WTC11 (cell line): Measurements from ENCODE around the gene SLCO2A1. TPM values are rescaled to one million over a fixed set of nuclear protein-coding genes. Genes with fewer than 3 reads are reported as not detected.

Source experiments
- ATAC-seq: fragments of 200-7000 bp; cut with Tn5 transposase; 2 replicates; pipeline ENCODE4 v1.10.0; 2021; ENCODE audit warnings: mild to moderate bottlenecking, moderate library complexity
- CTCF ChIA-PET: fragments of 300-600 bp; sonication (Branson Sonifier 250); formaldehyde crosslinking; loops from one replicate; lab custom pipeline; 2021; ENCODE audit warnings: antibody characterized with exemption; lab: Charles Lee
- POLR2A ChIA-PET: fragments of 350-600 bp; sonication (Branson Sonifier 250); formaldehyde crosslinking; loops from one replicate; lab custom pipeline; 2021; ENCODE audit warnings: antibody characterized with exemption; lab: Charles Lee
- DNase-seq: peaks from one replicate; pipeline ENCODE4 v3.0.0; 2021; ENCODE audit warnings: low spot score
- H3K27ac Mint-ChIP-seq: 2 replicates; pipeline ENCODE4 v1.8.0; 2021; ENCODE audit warnings: mixed read lengths
- H3K27me3 Mint-ChIP-seq: 2 replicates; pipeline ENCODE4 v1.8.0; 2021; ENCODE audit warnings: low read depth, mild to moderate bottlenecking, moderate library complexity, mixed read lengths
- H3K36me3 Mint-ChIP-seq: 2 replicates; pipeline ENCODE4 v1.8.0; 2021; ENCODE audit warnings: mixed read lengths
- H3K4me1 Mint-ChIP-seq: 2 replicates; pipeline ENCODE4 v1.8.0; 2022; ENCODE audit warnings: mixed read lengths
- H3K4me3 Mint-ChIP-seq: 2 replicates; pipeline ENCODE4 v1.8.0; 2021; ENCODE audit warnings: mild to moderate bottlenecking, moderate library complexity, mixed read lengths
- H3K9me3 Mint-ChIP-seq: 2 replicates; pipeline ENCODE4 v1.8.0; 2021; ENCODE audit warnings: mixed read lengths
- E2F1 ChIP-seq: sonication (generic); formaldehyde crosslinking; IDR thresholded peaks from 2 replicates; pipeline ENCODE4 v1.8.0; 2022; ENCODE audit warnings: mild to moderate bottlenecking, missing genetic modification reagents
- FOXP1 ChIP-seq: sonication (generic); formaldehyde crosslinking; IDR thresholded peaks from 2 replicates; pipeline ENCODE4 v1.8.0; 2022; ENCODE audit warnings: missing genetic modification reagents, mild to moderate bottlenecking, moderate library complexity, borderline replicate concordance
- HMGA2 ChIP-seq: fragments of 250-450 bp; sonication (Bioruptor Pico); IDR thresholded peaks from 2 replicates; pipeline ENCODE4 v1.4.0; 2021; ENCODE audit warnings: mild to moderate bottlenecking, moderate library complexity
- JUN ChIP-seq: sonication (generic); formaldehyde crosslinking; IDR thresholded peaks from 2 replicates; pipeline ENCODE4 v1.8.0; 2023; ENCODE audit warnings: mild to moderate bottlenecking, missing genetic modification reagents
- SMAD3 ChIP-seq: sonication (generic); formaldehyde crosslinking; IDR thresholded peaks from 2 replicates; pipeline ENCODE4 v1.8.0; 2022; ENCODE audit warnings: missing genetic modification reagents, mild to moderate bottlenecking, borderline replicate concordance
- TEAD1 ChIP-seq: sonication (generic); formaldehyde crosslinking; IDR thresholded peaks from 2 replicates; pipeline ENCODE4 v1.8.0; 2022; ENCODE audit warnings: mild to moderate bottlenecking, missing genetic modification reagents
- ZNF396 ChIP-seq: fragments of 250-450 bp; sonication (Bioruptor Pico); IDR thresholded peaks from 2 replicates; pipeline ENCODE4 v1.8.0; 2021; ENCODE audit warnings: mild to moderate bottlenecking, moderate library complexity, borderline replicate concordance
- ZNF416 ChIP-seq: fragments of 250-450 bp; sonication (Bioruptor Pico); IDR thresholded peaks from 2 replicates; pipeline ENCODE4 v1.9.0; 2021; ENCODE audit warnings: mild to moderate bottlenecking, inconsistent platforms
- ZNF423 ChIP-seq: fragments of 250-450 bp; sonication (Bioruptor Pico); IDR thresholded peaks from 2 replicates; pipeline ENCODE4 v2.1.2; 2022; ENCODE audit warnings: mild to moderate bottlenecking, moderate library complexity
- total RNA-seq: library from RNA; stranded (reverse); gene quantifications from 3 replicates; pipeline ENCODE4 v1.2.3, GENCODE V29; 2021
- TF ChIP-seq, protein P1 (sequence below): fragments of 250-450 bp; sonication (Bioruptor Pico); conservative IDR thresholded peaks from 2 replicates; pipeline ENCODE4 v1.9.0; 2021; ENCODE audit warnings: mild to moderate bottlenecking
- TF ChIP-seq, protein P2 (sequence below): sonication (generic); formaldehyde crosslinking; IDR thresholded peaks from 2 replicates; pipeline ENCODE4 v1.8.0; 2022; ENCODE audit warnings: mild to moderate bottlenecking, missing genetic modification reagents
- TF ChIP-seq, protein P3 (sequence below): fragments of 200-600 bp; IDR thresholded peaks from 2 replicates; pipeline ENCODE4 v1.8.0; 2022; ENCODE audit warnings: antibody characterized with exemption
- TF ChIP-seq, protein P4 (sequence below): sonication (generic); formaldehyde crosslinking; IDR thresholded peaks from 2 replicates; pipeline ENCODE4 v1.8.0; 2022; ENCODE audit warnings: mild to moderate bottlenecking, missing genetic modification reagents
- TF ChIP-seq, protein P5 (sequence below): sonication (generic); formaldehyde crosslinking; IDR thresholded peaks from 2 replicates; pipeline ENCODE4 v1.8.1; 2023; ENCODE audit warnings: mild to moderate bottlenecking, missing genetic modification reagents
- TF ChIP-seq, protein P6 (sequence below): sonication (generic); formaldehyde crosslinking; IDR thresholded peaks from 2 replicates; pipeline ENCODE4 v1.8.0; 2023; ENCODE audit warnings: missing genetic modification reagents

The SLCO2A1 gene
- total RNA-seq, 1 experiment from 2014 or later = 3.3 TPM

GRCh38 chr3:134031348-134031915, 1.7 kb upstream of the SLCO2A1 start:
- TF ChIP-seq TEAD1 (CRISPR knock-in tag) = no peak
- H3K4me1 Mint-ChIP-seq = peaks cover 23% of the 10 kb centered on the region
- no peak overlapping the region for H3K27ac Mint-ChIP-seq
- no peaks in the 10 kb centered on the region for H3K36me3 Mint-ChIP-seq
- DNase-seq (no peak), ATAC-seq (no peak)
- no peak overlapping the region for H3K4me3 Mint-ChIP-seq
- H3K27me3 Mint-ChIP-seq = peaks cover 49% of the 10 kb centered on the region
- ChIA-PET POLR2A (no interaction called here), CTCF (interaction anchor here (0.9 kb wide), 1 partner anchor 9 kb away, joined by 3 read pairs; no protein-coding TSS in a partner anchor)
- no peaks in the 10 kb centered on the region for H3K9me3 Mint-ChIP-seq

DNA sequence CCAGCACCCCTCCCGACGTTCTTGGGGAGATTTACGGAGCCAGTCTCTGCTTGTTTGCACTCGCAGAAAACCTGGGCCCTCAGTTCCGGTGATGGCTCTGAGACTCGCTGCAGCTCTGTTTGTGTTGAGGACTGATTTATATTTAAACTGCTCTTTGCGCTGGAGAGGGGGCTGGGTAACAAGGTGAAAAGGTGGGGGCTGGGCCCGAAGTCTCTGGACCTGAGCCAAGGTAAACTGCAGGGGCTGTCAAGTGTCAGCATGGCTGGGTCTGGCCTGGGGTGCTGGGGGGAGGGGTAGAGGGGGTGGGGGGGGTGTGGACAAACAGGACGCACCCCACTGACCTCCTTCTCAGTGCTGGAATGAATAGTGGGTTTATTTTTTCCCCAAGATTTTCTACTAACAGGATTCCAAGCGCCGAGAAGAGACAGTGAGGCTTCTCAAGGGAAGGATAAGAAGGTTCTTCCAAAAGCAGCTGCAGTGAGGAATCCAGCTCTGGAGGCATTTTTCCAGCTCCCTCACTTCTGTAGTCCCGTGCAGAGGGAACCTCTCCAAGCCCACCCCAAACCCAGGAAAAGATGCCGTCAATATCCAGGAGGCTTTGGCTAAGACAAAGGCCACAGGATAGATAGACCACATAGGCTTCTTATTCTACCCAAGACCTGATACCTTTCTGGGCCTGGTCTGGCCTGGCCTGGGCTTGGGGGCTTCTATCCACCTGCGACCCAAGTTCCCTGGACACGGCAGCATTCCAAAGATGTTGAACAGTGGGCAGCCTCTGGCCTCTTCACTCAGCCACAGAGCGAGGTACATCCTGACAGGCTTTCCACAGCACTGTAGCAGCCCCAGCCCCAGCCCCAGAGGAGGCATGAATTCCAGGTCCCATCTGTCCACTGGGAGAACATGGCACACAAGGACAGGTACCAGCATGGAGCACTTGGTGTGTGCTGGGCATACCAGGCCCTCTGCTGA, 938 bp upstream of the SLCO2A1 start:
- H3K36me3 Mint-ChIP-seq = no peaks in the 10 kb centered on the region
- H3K4me1 Mint-ChIP-seq = peaks cover 23% of the 10 kb centered on the region
- peaks cover 49% of the 10 kb centered on the region for H3K27me3 Mint-ChIP-seq
- DNase-seq = no peak
- ChIA-PET CTCF (interaction anchor here (0.9 to 1.0 kb wide), 2 partner anchors 10 to 94 kb away, joined by 3 to 4 read pairs; no protein-coding TSS in a partner anchor), POLR2A (no interaction called here)
- no peak for TF ChIP-seq JUN (CRISPR knock-in tag)
- no peak for TF ChIP-seq SMAD3
- TF ChIP-seq HMGA2 (CRISPR knock-in tag) = no peak
- no peak for TF ChIP-seq ZNF396
- no peaks in the 10 kb centered on the region for H3K9me3 Mint-ChIP-seq
- ATAC-seq = peak; percentile 36
- peak overlapping the region; percentile 80 for H3K4me3 Mint-ChIP-seq
- no peak overlapping the region for H3K27ac Mint-ChIP-seq

DNA sequence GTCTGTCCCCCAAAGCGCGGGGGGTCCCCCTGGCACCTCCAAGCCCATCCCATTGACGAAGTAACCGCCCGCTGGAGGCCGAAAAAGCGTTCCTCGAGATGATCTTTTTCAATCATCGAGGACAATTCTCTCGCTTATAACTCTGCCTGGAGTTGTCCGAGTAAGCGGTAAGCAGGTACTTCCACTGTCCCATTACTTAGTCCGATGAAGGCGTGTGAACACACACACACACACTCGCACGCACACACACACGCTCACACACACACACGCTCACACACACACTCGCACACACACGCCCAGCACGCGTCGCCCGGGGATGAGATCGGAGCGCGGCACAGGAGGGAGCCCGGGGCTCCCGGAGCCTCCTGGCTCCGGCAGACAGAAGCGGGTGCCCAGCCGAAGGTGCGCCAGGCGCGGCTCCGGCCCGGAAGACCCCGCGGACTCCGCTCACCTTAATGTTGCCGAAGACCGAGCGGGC, 430 bp downstream of the SLCO2A1 start:
- peaks cover 23% of the 10 kb centered on the region for H3K4me1 Mint-ChIP-seq
- ATAC-seq = peak; percentile 56; the same call in 1 of the 2 replicates
- TF ChIP-seq, protein P1, sequence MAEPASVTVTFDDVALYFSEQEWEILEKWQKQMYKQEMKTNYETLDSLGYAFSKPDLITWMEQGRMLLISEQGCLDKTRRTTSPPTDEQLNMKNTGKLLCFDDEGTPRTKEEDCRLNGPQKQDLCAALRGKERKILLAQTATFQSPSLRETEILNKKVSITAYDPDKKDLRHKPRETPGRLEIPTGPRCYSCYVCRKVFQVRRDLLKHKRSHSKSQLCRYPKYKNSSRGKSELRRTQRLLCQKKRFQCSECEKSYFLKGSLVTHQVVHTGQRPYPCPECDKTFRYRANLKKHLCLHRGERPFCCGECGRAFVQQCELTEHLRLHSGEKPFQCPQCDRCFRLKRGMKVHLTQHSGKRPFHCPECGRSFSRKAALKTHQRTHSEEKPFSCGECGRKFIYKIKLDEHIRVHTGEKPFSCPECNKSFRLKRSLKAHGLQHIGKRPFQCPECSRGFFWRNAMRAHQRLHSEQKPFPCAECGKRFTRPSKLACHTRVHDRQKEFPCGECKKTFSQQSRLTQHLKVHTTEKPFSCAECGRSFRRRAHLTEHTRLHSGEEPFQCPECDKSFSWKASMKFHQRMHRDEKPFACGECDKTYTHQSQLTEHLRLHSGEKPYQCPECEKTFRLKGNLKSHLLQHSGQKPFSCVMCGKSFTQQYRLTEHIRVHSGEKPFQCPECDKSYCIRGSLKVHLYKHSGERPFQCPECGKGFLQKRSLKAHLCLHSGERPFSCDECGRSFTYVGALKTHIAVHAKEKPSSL = no peak
- TF ChIP-seq, protein P2, sequence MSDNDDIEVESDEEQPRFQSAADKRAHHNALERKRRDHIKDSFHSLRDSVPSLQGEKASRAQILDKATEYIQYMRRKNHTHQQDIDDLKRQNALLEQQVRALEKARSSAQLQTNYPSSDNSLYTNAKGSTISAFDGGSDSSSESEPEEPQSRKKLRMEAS (CRISPR knock-in tag) = 0 out of 2 replicates have a peak, but pooled peaks have one; percentile 37
- TF ChIP-seq, protein P3, sequence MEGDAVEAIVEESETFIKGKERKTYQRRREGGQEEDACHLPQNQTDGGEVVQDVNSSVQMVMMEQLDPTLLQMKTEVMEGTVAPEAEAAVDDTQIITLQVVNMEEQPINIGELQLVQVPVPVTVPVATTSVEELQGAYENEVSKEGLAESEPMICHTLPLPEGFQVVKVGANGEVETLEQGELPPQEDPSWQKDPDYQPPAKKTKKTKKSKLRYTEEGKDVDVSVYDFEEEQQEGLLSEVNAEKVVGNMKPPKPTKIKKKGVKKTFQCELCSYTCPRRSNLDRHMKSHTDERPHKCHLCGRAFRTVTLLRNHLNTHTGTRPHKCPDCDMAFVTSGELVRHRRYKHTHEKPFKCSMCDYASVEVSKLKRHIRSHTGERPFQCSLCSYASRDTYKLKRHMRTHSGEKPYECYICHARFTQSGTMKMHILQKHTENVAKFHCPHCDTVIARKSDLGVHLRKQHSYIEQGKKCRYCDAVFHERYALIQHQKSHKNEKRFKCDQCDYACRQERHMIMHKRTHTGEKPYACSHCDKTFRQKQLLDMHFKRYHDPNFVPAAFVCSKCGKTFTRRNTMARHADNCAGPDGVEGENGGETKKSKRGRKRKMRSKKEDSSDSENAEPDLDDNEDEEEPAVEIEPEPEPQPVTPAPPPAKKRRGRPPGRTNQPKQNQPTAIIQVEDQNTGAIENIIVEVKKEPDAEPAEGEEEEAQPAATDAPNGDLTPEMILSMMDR = no peak
- TF ChIP-seq E2F1 (CRISPR knock-in tag) = 0 out of 2 replicates have a peak, but pooled peaks have one; percentile 20
- TF ChIP-seq, protein P4, sequence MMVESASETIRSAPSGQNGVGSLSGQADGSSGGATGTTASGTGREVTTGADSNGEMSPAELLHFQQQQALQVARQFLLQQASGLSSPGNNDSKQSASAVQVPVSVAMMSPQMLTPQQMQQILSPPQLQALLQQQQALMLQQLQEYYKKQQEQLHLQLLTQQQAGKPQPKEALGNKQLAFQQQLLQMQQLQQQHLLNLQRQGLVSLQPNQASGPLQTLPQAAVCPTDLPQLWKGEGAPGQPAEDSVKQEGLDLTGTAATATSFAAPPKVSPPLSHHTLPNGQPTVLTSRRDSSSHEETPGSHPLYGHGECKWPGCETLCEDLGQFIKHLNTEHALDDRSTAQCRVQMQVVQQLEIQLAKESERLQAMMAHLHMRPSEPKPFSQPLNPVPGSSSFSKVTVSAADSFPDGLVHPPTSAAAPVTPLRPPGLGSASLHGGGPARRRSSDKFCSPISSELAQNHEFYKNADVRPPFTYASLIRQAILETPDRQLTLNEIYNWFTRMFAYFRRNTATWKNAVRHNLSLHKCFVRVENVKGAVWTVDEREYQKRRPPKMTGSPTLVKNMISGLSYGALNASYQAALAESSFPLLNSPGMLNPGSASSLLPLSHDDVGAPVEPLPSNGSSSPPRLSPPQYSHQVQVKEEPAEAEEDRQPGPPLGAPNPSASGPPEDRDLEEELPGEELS (CRISPR knock-in tag) = 0 out of 2 replicates have a peak, but pooled peaks have one; percentile 4
- TF ChIP-seq FOXP1 (CRISPR knock-in tag) = 0 out of 2 replicates have a peak, but pooled peaks have one; percentile 45
- TF ChIP-seq, protein P5, sequence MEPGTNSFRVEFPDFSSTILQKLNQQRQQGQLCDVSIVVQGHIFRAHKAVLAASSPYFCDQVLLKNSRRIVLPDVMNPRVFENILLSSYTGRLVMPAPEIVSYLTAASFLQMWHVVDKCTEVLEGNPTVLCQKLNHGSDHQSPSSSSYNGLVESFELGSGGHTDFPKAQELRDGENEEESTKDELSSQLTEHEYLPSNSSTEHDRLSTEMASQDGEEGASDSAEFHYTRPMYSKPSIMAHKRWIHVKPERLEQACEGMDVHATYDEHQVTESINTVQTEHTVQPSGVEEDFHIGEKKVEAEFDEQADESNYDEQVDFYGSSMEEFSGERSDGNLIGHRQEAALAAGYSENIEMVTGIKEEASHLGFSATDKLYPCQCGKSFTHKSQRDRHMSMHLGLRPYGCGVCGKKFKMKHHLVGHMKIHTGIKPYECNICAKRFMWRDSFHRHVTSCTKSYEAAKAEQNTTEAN = peak; percentile 90; the same call in 1 of the 2 replicates
- TF ChIP-seq ZNF423 = 0 out of 2 replicates have a peak, but pooled peaks have one; percentile 11
- TF ChIP-seq, protein P6, sequence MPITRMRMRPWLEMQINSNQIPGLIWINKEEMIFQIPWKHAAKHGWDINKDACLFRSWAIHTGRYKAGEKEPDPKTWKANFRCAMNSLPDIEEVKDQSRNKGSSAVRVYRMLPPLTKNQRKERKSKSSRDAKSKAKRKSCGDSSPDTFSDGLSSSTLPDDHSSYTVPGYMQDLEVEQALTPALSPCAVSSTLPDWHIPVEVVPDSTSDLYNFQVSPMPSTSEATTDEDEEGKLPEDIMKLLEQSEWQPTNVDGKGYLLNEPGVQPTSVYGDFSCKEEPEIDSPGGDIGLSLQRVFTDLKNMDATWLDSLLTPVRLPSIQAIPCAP (CRISPR knock-in tag) = no peak
- no peak for TF ChIP-seq ZNF416 (CRISPR knock-in tag)
- TF ChIP-seq, all 79 proteins: peak for 6
- Mint-ChIP-seq H3K4me3 (peak overlapping the region; percentile 80), H3K27me3 (peaks cover 49% of the 10 kb centered on the region), H3K36me3 (no peaks in the 10 kb centered on the region), H3K27ac (no peak overlapping the region), H3K9me3 (no peaks in the 10 kb centered on the region)
- ChIA-PET CTCF (interaction anchor here (1.0 kb wide), 1 partner anchor 92 kb away, joined by 4 read pairs; no protein-coding TSS in a partner anchor), POLR2A (no interaction called here)
- no peak for DNase-seq
